Activated T-cell treated with anti-CD3 and anti-CD28 coated beads, Interleukin-2, amount 50 U/mL, for 72 hours (primary cell): ENCODE results near the gene CFAP46. TPM values are rescaled to one million over a fixed set of nuclear protein-coding genes. Genes with fewer than 3 reads are reported as not detected.
A peak's percentile ranks its signal among the peaks of the same experiment; 100 is the strongest.

Experiments
- ATAC-seq, 2 donors: fragments of 150-1000 bp; cut with Tn5 transposase; replicated peaks in 1 of 2; 2 replicates each; pipeline ENCODE4 v1.10.0; 2021; ENCODE audit warnings: moderate library complexity in 2 of 2, mild to moderate bottlenecking in 1 of 2
- DNase-seq, 2 donors: peaks; one replicate each; pipeline ENCODE4 v3.0.0; 2021 to 2022; ENCODE audit warnings: mixed read lengths in 1 of 2
- H3K27ac Mint-ChIP-seq: one replicate; pipeline ENCODE4 v1.8.0; 2022; ENCODE audit warnings: mild to moderate bottlenecking, moderate library complexity, mixed read lengths
- H3K27me3 Mint-ChIP-seq: one replicate; pipeline ENCODE4 v1.8.0; 2022; ENCODE audit warnings: low read depth, mixed read lengths
- H3K36me3 Mint-ChIP-seq, 2 donors: one replicate each; pipeline ENCODE4 v1.8.0; 2022; ENCODE audit warnings: mixed read lengths in 2 of 2, mild to moderate bottlenecking in 1 of 2; ENCODE audit not compliant: insufficient read depth in 2 of 2
- H3K4me1 Mint-ChIP-seq: one replicate; pipeline ENCODE4 v1.8.0; 2022; ENCODE audit warnings: low read depth, mixed read lengths
- H3K4me3 Mint-ChIP-seq, 2 donors: one replicate each; pipeline ENCODE4 v1.8.0; 2022; ENCODE audit warnings: mild to moderate bottlenecking in 2 of 2, mixed read lengths in 2 of 2, moderate library complexity in 2 of 2
- H3K9me3 Mint-ChIP-seq, 2 donors: one replicate each; pipeline ENCODE4 v1.8.0; 2022; ENCODE audit warnings: mixed read lengths in 2 of 2
- total RNA-seq, 2 donors: library from RNA; stranded (reverse); gene quantifications; one replicate each; pipeline ENCODE4 v1.2.3, GENCODE V29; 2022

The CFAP46 gene
- total RNA-seq, 2 donors from 2014 or later, result 0.16 to 0.26 TPM

GRCh38 chr10:132964231-132964630 lies 21.9 kb upstream of the CFAP46 start:
- no peak overlapping the region for H3K27ac Mint-ChIP-seq
- H3K4me3 Mint-ChIP-seq, result peak overlapping the region in 1 of 2 donors; percentile 77
- H3K27me3 Mint-ChIP-seq, result peaks cover 43% of the 10 kb centered on the region
- peaks cover 4% of the 10 kb centered on the region in 2 donors for H3K36me3 Mint-ChIP-seq
- H3K4me1 Mint-ChIP-seq, result peaks cover 24% of the 10 kb centered on the region
- peaks cover 0 to 1% of the 10 kb centered on the region in 2 donors for H3K9me3 Mint-ChIP-seq
- ATAC-seq (no peak), DNase-seq (no peak)

GRCh38 chr10:132963430-132963960 lies 21.1 kb upstream of the CFAP46 start:
- peaks cover 41% of the 10 kb centered on the region for H3K27me3 Mint-ChIP-seq
- H3K36me3 Mint-ChIP-seq, result peaks cover 4% of the 10 kb centered on the region in 2 donors
- peak overlapping the region; percentile 88 to 96 for H3K4me3 Mint-ChIP-seq
- H3K27ac Mint-ChIP-seq, result peak overlapping the region; percentile 92
- H3K9me3 Mint-ChIP-seq, result peaks cover 0 to 1% of the 10 kb centered on the region in 2 donors
- peaks cover 24% of the 10 kb centered on the region for H3K4me1 Mint-ChIP-seq
- DNase-seq (no peak), ATAC-seq (no peak)

- ATAC-seq (peak; percentile 55 to 58), DNase-seq (no peak)
- Mint-ChIP-seq H3K27ac (peak overlapping the region; percentile 92), H3K27me3 (peaks cover 36% of the 10 kb centered on the region), H3K4me3 (peak overlapping the region; percentile 88 to 96), H3K36me3 (peaks cover 4% of the 10 kb centered on the region in 2 donors), H3K9me3 (peaks cover 0 to 1% of the 10 kb centered on the region in 2 donors), H3K4me1 (peaks cover 24% of the 10 kb centered on the region)
Measured at GRCh38 chr10:132962623-132963429, 20.5 kb upstream of the CFAP46 start.

- ATAC-seq (peak; percentile 75 to 85), DNase-seq (peak; percentile 81 to 82)
- Mint-ChIP-seq H3K27ac (peak overlapping the region; percentile 92), H3K27me3 (peaks cover 36% of the 10 kb centered on the region), H3K4me3 (peak overlapping the region; percentile 88 to 96), H3K36me3 (peaks cover 4% of the 10 kb centered on the region in 2 donors), H3K4me1 (peaks cover 24% of the 10 kb centered on the region), H3K9me3 (peaks cover 0 to 1% of the 10 kb centered on the region in 2 donors)
Measured at GRCh38 chr10:132961787-132962622, 19.6 kb upstream of the CFAP46 start.

DNA sequence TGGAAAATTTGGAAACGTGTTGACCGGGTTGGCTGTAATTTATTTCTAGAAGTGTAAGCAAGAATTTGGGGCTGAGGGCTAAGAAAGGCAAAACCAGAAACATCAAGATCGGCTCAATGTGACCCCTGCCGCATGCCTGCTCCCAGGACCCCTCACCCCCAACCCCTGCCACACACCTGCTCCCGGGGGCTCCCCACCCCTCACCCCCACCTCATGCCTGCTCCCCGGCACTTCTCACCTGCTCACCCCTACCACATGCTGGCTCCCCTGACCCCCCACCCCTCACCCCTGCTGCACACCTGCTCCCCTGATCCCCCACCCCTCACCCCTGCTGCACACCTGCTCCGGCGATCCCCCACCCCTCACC lies 19.0 kb upstream of the CFAP46 start:
- H3K27ac Mint-ChIP-seq, result no peak overlapping the region
- no peak for DNase-seq
- ATAC-seq, result no peak
- H3K9me3 Mint-ChIP-seq, result peaks cover 0 to 1% of the 10 kb centered on the region in 2 donors
- H3K4me1 Mint-ChIP-seq, result peaks cover 24% of the 10 kb centered on the region
- H3K36me3 Mint-ChIP-seq, result peaks cover 4% of the 10 kb centered on the region in 2 donors
- H3K4me3 Mint-ChIP-seq, result peak overlapping the region; percentile 22 to 63
- peaks cover 33% of the 10 kb centered on the region for H3K27me3 Mint-ChIP-seq

DNA sequence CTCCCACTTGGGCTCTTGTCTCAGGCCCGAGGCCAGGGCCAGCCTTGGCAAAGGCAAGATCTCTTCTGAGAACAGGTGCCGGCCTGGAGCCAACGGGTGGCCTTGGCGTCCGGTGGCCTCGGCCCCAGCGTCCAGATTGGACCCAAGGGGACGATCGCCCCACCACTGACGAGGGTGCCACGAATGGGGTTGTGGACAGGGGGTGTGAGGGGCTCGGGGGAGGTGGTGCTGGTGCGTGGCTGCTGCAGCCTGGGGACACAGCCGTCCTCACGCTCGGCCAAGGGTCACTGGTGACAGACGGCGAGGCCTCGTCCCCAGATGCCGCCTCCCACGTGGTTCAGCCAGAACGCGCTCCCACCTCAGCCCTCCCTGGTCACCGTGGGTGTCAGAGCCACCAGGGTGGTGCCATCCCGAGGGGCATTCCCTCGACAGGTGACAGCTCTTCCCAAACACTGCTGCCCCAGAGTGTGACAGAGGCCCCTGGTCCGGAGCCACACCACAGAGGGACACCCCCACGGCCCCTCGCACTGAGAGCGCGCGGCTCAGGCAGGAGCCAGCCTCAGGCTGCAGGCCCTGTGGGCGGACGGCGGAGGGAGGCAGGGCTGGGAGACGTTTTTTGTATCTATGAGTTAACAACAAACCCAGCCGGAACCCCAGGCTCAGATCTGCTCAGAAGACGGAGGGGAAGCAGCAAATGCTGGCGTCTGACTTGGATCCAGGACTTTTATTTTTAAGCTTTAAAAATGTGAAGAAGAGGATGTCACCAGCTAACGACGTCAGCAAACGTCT lies 18.5 kb upstream of the CFAP46 start:
- no peak overlapping the region for H3K27ac Mint-ChIP-seq
- ATAC-seq (no peak), DNase-seq (no peak)
- H3K4me1 Mint-ChIP-seq, result peaks cover 24% of the 10 kb centered on the region
- H3K9me3 Mint-ChIP-seq, result peaks cover 0 to 1% of the 10 kb centered on the region in 2 donors
- H3K36me3 Mint-ChIP-seq, result peaks cover 4% of the 10 kb centered on the region in 2 donors
- H3K4me3 Mint-ChIP-seq, result peak overlapping the region; percentile 22 to 63
- H3K27me3 Mint-ChIP-seq, result peaks cover 28% of the 10 kb centered on the region

DNA sequence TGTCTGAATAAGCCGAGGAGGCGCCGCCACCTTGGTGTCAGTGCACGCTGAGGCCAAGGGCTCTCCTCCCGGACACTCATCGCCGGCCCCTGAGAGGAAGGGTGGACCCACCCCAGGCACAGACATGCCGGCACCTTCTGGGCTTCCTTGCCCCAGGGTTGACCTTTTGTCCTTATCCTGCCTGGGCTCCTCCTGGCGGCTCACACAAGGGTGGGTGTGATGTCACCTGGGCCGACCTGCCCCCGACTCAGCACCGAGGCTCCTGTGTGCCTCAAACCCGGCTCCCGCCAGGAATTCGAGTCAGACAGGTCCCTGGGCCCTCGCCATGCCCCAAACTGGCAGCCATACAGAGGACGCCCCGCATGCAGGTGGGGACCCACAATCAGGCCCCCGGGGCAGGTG lies 17.7 kb upstream of the CFAP46 start:
- Mint-ChIP-seq H3K36me3 (peaks cover 1 to 4% of the 10 kb centered on the region in 2 donors), H3K4me3 (no peak overlapping the region), H3K9me3 (peaks cover 0 to 1% of the 10 kb centered on the region in 2 donors), H3K27ac (no peak overlapping the region), H3K4me1 (peaks cover 24% of the 10 kb centered on the region), H3K27me3 (peaks cover 23% of the 10 kb centered on the region)
- DNase-seq, result no peak
- ATAC-seq, result no peak

GRCh38 chr10:132959559-132959961 lies 17.2 kb upstream of the CFAP46 start:
- H3K9me3 Mint-ChIP-seq, result peaks cover 0 to 1% of the 10 kb centered on the region in 2 donors
- H3K36me3 Mint-ChIP-seq, result peaks cover 1 to 4% of the 10 kb centered on the region in 2 donors
- H3K27ac Mint-ChIP-seq, result no peak overlapping the region
- peaks cover 24% of the 10 kb centered on the region for H3K27me3 Mint-ChIP-seq
- H3K4me1 Mint-ChIP-seq, result peaks cover 24% of the 10 kb centered on the region
- ATAC-seq (no peak), DNase-seq (no peak)
- H3K4me3 Mint-ChIP-seq, result no peak overlapping the region

GRCh38 chr10:132958883-132959558 lies 16.7 kb upstream of the CFAP46 start:
- peaks cover 0 to 1% of the 10 kb centered on the region in 2 donors for H3K9me3 Mint-ChIP-seq
- H3K36me3 Mint-ChIP-seq, result peaks cover 0 to 4% of the 10 kb centered on the region in 2 donors
- H3K4me1 Mint-ChIP-seq, result peaks cover 24% of the 10 kb centered on the region
- H3K27ac Mint-ChIP-seq, result no peak overlapping the region
- DNase-seq, result no peak
- ATAC-seq, result no peak
- H3K27me3 Mint-ChIP-seq, result peaks cover 26% of the 10 kb centered on the region
- no peak overlapping the region for H3K4me3 Mint-ChIP-seq

- Mint-ChIP-seq H3K4me1 (peaks cover 16% of the 10 kb centered on the region), H3K36me3 (peaks cover 0 to 3% of the 10 kb centered on the region in 2 donors), H3K27ac (no peak overlapping the region), H3K27me3 (peaks cover 19% of the 10 kb centered on the region), H3K9me3 (peaks cover 0 to 1% of the 10 kb centered on the region in 2 donors), H3K4me3 (no peak overlapping the region)
- DNase-seq (no peak), ATAC-seq (no peak)
Measured at GRCh38 chr10:132957981-132958882, 15.9 kb upstream of the CFAP46 start.

- Mint-ChIP-seq H3K27me3 (peaks cover 14% of the 10 kb centered on the region), H3K27ac (no peak overlapping the region), H3K4me1 (peaks cover 5% of the 10 kb centered on the region), H3K9me3 (no peaks in the 10 kb centered on the region), H3K4me3 (no peak overlapping the region), H3K36me3 (no peaks in the 10 kb centered on the region)
- ATAC-seq, result no peak
- no peak for DNase-seq
Measured at GRCh38 chr10:132957131-132957530, 14.8 kb upstream of the CFAP46 start.
